Glomerular visceral epithelial cell (primary cell): ENCODE results near the gene EPHA2.
"Not testable (repeated sequence)": the region's sequence is repeated elsewhere in the genome, so short reads cannot be mapped to it uniquely, and the experiment has no call there.

Source experiments
- DNase-seq: peaks from one replicate; pipeline ENCODE4 v3.0.0-alpha.2; 2016; ENCODE audit errors: extremely low spot score

Gene EPHA2

DNA sequence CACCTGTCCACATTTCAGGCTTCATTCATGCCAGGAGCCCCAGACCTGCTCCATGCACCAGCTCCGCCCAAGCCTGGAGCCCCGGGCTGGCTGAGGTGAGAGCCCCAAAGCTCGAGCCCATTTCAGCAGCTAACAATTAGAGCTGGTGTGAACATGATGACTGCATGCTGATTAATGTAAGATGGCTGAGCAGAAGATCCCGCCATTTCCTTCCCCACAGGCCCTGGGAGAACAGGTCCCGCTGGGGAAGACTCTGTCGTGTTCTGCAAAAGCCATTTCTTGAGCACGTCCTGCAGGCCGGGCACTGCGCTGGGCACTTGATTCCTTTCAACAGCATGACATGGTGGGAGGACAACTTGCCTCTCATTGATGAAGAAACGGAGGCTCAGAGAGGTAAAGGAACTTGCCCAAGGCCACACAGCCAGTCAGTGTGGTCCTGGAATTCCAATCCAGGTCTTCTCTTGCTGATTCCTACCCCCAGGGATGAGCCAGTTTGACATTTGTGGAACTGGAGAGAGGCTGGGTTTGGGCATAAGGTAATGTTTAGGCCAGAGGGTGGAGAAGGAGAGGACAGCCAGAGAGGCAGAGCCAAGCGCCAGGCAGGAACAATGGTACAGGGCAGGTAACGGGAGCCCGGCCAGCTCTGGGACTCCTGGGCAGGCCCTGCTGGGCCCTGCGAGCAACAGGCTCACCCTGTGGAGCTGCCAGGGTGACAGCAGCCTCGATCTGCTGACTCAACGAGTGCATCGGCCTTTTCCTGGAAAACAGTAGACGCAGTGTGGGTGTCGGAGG is 28.1 kb upstream of the EPHA2 start:
- DNase-seq: no peak

DNA sequence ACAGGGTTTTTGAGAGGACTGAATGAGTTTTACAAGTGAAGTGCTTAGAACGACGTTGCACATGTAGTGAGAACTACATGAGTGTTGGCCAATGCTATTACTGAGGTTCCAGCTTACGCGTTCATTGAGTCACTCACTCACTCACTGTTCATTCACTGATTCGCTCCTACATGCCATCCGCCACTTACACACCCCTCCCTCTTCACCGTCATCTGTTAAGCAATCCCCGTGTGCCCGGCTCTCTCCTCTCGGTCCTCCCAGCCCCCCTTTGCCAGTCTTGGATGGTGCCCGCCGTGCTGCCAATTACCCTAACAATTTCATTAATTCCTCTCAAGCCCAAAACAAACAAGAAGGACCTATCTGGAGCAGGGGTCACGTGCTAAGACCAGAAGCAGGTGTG is 27.3 kb upstream of the EPHA2 start:
- no peak for DNase-seq

DNA sequence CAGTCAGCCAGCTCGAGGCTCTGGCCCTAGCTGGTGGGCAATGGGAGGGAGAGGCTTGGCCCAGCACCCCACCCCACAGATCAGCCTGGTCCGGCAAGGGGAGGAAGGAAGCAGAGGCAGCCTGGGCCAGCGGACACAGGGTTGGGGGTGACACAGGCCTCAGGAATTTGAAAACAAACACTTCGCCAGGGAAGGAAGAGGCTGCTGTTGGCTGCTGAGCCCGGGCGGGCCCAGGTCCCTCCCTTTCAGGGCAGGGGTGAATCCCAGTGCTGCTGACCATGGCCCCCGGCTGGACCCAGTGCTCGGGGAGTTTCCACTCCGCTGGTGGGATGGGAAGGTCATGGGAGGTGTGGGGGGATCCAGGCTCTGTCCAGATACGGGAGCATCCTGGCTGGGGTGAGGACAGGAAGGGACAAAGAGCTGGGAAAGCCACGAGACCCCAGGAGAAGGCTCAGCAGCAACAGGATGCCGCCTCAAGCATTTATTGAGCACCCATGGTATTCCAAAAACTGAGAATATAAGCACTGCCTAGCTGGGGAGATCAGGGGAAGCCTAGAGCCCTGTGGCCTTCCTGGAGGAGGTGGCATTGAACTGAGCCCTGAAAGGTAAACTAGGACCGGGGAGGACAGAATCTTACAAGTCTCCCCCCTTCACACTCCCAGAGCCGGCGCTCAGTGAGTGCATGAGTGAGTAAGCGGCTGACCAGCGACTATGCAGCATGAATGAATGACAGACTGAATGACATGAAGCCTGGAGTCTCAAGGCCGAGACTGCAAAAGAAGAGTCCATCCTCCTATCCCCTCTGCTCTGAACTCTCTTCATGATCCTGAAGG is 26.2 kb upstream of the EPHA2 start:
- DNase-seq: peak; percentile 93

DNA sequence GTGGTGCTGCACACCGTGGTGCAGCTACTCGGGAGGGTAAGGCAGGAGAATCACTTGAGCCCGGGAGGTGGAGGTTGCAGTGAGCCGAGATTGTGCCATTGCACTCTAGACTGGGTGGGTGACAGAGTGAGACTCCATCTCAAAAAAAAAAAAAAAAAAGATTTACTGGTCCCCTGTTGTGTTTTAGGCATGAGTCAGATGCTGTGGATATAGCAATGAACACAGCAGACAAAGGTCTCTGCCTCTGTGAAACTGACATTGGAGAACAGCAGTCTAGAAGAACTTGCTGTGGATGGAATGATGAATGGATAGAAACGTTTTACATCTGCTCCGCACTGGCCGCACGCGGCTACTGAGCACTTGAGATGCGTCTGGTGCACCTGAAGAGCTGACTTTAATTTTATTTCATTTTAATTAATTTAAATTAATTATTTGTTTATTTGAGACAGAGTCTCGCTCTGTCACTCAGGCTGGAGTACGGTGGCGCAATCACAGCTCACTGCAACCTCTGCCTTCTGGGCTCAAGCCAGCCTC is 24.5 kb upstream of the EPHA2 start:
- DNase-seq: no peak

DNA sequence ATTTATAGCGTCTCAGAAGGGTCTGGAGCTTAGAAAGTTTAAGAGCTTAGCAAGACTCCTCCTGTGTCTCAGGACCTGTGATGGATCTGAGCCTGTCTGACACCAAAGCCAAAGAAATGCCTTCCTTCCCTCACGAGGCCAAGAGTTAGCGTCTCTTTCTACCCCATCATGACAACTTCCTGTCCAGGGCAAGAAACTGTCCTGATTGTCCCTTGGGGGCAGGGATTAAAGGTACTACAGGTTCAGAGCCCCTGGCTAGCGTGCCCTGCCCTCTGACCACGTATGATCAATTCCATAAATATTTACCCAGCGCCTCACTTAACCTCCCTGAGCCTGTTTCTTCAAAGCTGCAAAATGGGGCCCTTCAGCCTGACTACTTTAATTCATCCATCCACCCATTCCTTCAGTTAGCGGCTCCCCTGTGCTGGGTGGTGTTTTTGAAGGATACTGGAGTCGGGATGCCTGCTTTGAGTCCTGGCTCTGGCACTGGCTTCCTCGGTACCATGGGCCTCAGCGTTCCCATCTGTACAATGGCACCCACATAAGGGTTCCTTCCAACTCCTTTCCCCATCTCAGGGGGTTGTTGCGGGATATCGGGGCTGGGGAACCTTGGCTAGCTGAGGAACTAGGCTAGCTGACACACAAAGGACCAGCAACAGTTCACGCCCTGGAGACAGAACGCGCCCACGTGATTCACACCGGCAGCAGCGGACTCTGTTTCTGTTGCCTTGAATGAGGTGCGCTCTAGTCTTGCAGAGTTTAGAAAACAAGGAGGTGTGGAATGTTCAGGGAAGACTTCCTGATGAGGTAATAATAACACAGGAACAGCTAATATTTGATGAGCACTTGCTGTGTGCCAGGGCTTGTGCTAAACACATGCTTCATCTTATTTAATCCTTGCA is 23.0 kb upstream of the EPHA2 start:
- DNase-seq: peak; percentile 87

DNA sequence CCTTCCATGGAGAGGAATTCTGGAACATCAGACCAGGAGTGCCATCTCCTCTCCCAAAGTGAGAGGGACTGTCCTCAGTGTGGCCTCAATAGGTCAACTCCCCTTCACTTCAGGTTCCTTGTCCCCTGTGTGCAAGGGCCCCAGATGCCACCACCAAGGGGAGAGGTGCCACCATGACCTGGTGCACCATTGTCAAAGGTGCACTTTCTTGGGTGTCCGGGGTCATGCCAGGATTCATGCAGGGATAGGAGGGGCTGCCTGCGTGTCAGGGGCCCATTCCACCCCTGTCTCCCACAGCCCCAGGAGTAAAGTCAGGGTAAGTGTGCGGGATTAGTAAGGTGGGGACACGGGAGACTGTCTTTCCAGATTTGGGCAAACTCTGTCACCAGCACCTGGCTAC is 21.4 kb upstream of the EPHA2 start:
- DNase-seq: no peak

DNA sequence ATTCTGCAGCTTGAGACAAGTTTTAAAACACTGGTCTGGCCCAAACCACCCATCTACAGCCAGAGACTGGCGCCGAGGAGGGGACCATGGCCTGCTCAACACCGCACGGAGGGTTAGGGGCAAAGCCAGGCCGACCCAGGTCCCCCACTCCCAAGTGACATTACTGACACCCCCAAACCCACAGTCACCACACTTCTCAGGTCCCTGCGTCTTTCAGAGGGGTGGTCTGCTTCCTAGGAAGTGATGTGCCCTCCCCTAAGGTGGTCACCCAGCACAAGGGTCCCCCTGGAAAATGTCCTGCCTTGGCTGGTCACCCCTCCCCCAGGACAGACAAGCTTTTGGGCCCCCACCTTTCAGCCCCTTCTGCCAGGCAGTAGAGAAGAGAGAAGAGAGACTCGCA is 20.8 kb upstream of the EPHA2 start:
- no peak for DNase-seq

DNA sequence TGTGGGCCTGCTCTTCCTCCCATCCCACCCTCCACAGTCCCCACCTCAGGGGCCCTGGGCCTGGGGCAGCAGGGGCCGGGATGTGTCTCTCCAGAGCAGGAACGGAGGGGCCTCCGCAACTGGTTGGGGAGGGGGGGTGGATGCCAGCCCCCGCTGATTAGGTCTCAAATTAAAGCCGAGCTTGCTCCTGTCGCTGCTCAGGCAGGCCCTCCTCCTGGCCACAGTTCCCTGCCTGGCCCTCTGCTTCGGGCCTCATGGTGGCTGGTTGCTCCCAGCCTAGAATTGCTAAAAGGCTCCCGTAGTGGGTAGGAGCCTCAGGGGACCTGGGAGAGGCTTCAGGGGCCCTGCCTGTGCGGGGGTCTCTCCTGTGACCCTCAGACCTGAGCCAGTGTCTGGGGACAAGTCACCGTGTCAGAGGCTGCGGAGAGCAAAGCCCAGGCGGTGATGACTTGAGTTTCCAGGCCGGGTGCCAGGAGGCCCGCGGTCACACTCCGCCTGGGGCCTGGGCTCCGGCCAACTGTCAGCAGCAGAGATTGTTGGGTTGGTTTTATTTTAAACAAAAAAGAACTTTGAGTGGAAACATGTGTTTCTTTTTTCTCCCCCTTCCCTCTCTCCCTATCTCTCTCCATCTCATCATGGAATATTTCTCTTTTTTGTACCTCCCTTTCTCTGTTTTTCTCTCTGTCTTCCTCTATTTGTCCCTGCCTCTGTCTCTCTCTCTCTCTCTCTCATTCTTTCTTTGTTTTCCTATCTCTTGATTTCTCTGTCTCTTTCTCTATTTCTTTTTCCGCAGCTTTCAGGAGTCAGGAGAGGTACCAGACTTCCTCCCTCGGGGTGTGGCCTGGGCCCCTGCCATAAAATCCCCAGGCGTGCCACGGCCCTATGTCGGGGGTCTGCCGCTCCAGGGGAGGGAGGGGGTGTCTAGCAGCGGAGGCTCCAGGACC is 20.0 kb upstream of the EPHA2 start:
- DNase-seq: peak; percentile 86

DNA sequence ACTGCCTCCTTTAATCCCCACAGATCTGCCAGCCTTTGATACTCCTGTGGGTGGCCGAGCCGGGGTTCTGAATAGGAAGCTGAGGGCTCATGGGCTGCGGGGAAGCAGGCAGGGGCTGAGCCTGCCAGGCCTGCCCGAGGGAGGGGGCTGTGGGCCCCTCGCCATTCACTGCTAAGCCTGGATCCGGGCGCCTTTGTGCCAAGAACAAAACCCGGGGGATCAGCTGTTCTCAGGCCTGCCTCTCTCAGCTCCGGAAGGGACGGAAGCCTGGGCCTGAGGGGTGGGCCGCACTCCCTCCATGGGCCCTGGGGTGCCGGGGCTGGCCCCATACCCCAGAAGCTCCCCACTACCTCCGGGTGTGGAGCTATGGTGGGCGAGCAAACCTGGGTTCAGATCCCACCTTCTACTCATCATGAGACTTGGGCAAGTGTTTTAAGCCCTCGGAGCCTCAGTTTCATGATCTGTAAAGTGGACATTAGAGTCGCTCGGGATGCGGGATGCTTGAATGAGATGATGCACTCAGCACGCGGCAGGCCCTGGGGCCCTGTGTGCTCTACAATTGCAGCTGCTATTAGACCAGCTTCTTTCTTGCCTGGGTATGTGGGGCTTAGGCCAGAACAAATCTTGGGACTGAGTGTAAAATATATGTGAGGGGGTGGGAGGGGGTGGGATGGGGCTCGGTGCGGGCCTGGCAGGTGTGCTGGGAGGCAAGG is 19.2 kb upstream of the EPHA2 start:
- DNase-seq: no peak

DNA sequence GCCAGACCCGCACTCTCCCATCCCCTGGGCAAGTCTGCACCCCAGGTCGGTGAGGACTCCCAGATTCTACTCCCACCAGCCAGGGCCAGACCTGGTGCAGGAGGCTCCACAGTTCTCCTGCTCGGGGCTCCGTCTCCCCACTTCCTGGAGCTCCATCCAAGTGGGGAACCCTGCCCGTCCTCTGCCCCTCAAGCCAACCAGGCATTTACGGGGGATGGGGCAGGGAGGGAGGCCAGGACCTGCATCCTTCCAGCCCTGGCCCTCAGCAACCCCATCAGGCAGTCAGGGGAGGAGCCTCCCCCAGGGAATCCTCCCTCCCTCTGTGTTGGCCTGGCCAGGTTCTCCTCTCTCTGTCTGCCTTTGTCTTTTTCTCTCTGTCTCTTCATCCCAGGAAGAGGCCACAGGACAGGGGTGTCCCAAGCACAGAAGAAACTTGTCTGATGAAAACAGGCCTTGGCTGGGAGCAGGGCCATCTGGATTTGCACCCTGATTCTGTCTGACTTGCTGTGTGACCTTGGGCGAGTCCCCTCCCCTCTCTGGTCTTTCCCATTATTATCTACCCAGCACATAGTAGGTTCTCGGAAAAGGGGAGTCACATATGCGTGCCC is 18.5 kb upstream of the EPHA2 start:
- no peak for DNase-seq

DNA sequence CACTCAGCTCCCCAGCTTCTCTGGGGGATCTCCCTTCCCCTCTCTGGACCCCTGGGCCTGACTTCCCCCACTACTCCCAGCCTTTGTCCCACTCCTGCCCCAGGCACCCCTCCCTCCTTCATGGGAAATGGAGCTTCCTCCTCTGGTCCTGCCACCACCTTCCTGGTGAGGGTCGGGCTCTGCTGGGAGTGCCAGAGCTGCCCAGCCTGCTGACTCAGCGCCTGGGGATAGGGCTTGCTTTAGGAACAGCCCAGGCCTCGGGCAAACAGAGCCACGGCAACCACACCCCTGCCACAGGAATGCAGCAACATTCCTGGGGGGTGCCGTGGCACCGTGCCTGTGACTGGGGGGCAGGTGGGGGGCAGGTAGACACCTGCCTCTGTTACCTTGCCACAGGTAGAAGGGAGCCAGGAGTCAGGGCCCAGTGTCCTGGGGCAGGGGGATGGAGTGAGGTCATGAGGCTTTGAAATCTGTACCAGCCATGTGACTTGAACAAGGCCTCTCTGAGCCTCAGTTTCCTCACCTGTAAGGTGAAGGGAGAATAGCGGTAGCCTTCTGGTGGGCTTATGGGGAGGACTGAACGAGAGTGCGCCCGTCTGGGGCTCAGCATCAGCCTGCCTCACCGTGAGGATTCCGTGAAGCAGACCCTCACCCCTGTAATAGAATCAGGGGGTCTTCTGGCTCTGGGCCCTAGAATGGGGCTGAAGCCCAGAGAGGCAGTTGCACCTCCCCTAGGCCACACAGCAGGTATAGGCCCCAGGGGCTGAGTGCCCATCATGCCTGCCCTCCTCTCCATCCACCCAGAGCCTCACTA is 17.8 kb upstream of the EPHA2 start:
- DNase-seq: peak; percentile 95

DNA sequence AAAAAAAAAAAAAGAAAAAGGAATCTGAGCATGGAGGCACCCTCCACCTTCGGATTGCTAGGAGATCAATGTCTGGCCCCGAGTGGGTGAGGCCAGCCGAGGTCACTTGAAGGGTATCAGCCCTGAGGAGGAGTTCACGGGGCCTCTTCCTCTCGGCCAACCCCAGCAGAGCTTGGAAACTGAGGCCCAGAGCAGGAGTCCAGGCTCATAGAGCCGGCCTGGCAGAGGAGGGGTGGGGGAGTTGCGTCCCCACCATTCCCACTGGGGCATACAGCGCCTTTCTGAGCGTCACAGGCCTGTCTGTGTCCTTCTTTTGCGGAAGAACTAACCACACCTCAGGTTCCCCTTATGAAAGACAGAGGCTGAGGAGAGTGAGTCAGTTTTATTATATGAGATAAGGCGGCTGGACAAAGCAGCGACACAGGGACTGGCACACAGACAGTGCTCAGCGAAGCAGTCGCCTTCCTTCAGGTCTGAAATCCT is 17.1 kb upstream of the EPHA2 start:
- DNase-seq: peak; percentile 77

DNA sequence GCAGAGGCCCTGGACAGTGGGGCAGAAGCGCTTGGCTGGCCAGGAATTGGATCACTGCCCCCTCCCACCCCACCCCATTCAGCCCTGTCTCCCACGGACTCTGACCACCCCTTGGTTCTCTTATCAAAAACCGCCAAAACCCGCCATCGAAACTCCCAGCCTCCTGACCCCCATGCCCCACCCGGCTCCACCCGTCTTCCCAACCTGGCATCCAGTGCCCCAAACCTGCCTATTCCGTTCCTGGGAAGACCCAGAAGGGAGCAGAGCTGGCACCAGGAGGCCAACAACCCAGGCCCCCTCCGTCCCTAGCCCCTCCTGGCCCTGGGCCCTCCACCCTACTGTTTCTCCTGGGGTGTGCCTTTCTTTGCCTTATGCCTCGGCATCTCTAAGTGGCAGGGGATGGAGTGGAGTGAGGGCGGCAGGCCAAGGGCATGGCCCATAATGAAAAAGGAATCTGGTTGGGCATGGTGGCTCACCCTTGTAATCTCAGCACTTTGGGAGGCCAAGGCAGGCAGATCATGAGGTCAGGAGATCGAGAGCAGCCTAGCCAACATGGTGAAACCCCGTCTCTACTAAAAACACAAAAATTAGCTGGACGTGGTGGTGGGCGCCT is 16.5 kb upstream of the EPHA2 start:
- no peak for DNase-seq

DNA sequence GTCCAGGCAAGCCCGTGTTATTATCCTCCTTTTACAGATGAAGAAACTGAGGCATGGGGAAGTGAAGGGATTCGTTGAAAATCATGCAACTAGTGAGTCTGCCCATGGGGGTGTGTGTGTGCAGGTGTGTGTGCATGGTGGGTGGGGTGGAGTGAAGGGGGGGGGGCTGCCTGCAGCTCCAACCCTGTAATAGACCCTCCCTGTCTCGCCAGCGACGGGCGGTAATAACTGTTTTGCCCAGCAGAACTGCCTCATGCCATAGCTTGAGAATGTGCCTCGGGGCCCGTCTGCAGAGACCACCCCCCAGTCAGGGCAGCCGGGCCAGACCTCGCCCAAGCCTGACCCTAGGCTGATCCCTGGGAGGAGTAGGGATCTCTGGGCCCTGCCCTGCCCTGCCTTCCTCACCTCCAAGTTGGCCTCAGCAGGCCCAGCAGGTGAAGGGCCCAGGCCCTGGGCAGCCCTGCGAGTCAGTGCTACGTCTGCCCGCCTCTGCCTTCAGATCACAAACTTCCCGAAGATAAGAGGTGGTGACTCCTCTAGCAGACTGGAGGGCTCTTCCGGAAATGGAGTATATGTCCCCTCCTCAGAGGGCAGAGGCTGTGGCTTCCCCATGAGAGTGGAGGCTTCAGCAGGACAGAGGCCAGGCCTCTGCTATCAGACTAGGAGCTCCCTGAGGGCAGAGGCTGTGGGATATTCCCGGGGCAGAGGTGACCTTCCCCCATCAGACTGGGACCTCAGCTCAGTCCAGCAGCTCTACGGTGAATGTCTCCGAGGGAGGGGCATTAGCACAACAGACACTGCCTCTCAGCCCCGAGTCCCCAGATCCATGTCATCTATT is 15.7 kb upstream of the EPHA2 start:
- no peak for DNase-seq

DNA sequence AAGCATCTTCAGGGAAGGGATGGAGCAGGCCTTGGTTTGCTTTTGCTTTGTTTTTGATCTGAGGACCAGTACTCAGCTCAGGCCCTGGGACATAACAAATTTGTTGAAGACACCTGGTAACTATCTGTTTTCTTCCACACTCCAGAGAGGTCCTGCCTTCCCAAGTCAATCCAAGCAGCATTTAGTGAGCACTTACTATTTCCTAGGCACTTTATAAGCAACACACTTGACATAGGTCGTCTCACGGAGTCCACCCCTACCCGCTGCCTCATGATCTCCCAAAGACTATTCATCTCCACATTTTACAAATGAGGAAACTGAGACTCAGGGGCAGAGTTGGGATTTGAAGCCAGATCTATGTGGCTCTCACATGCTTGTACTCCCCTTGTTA is 14.4 kb upstream of the EPHA2 start:
- no peak for DNase-seq

DNA sequence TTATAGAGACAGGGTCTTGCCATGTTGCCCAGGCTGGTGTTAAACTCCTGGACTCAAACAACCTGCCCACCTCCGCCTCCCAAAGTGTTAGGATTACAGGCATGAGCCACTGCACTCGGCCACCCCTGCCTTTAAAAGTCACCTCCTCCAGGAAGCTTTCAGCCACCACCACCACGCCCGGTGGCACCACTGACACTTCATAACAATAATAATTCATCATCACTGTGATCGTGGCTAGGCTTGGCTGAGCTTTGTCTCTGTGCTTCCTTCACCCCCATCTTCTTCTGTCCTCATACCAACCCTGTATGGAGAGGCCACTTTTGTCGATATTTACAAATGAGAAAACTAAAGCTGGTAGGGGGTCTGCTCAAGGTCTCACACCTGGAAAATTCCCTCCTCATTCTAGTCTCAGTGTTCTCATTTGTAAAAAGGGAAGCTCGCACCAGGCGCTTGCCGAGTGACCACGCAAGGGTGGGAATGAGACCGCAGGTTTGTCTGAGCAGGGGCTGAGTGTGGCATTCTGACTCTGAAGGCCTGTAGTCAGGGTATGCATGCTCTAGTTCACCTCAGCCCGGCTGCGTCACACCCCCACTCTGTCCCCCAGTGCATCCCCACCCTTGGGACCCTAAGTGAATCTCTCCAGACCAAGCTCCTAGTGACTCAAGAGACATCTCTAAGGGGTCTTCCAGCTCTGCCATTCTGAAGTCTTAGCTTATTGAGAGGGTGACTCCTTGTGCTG is 12.9 kb upstream of the EPHA2 start:
- no peak for DNase-seq

DNA sequence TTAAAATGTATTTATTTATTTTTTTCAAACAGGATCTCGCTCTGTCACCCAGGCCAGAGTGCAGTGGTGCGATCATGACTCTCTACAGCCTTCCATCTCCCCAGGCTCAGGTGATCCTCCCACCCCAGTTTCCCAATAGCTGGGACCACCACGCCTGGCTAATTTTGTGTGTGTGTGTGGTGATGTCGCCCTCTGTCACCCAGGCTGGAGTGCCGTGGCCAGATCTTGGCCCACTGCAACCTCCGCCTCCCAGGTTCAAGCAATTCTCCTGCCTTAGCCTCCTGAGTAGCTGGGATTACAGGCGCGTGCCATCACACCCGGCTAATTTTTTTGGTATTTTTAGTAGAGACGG is 12.3 kb upstream of the EPHA2 start:
- not testable (repeated sequence) for DNase-seq
